ENCODE data around the gene ABHD12. TPM values are rescaled to one million over a fixed set of nuclear protein-coding genes. Genes with fewer than 3 reads are reported as not detected.

ABHD12 gene
- total and polyA plus RNA-seq, 2 donors (not counting 1 experiment from before 2014, with no cell fraction given), result 9.6 to 28.3 TPM

GRCh38 chr20:25299806-25300205 lies 90.8 kb downstream of the ABHD12 start:
- H3K4me1 Mint-ChIP-seq, result peaks cover 7% of the 10 kb centered on the region
- no peak overlapping the region for H3K4me2 ChIP-seq (replicated peaks; ENCODE audit: low read depth, low read length, poor library complexity, severe bottlenecking)
- H3K36me3 ChIP-seq (replicated peaks in 1 of 2; ENCODE audit: control extremely low read depth in 1 of 2, control insufficient read depth in 1 of 2, extremely low read depth in 1 of 2, insufficient read depth in 2 of 2, low read length in 1 of 2), result peaks cover 0 to 6% of the 10 kb centered on the region in 2 experiments

More at GRCh38 chr20:25299806-25300205, 90.8 kb downstream of the ABHD12 start:
- 94% methylated on average over 8 of the region's 9 CpGs for WGBS (ENCODE audit: insufficient coverage)
- Mint-ChIP-seq H3K27ac (no peak overlapping the region), H3K4me3 (no peak overlapping the region), H3K27me3 (no peaks in the 10 kb centered on the region), H3K9me3 (ENCODE audit: insufficient read depth) (no peaks in the 10 kb centered on the region)
- H2AFZ ChIP-seq (ENCODE audit: insufficient read depth, low read depth, low read length, poor library complexity, severe bottlenecking), result no peak overlapping the region
- POLR2A ChIA-PET, result no interaction called here
- no peak overlapping the region for H3K9ac ChIP-seq (ENCODE audit: low read length)
- H3K27ac ChIP-seq (ENCODE audit: low read length in 2 of 2), result no peak overlapping the region
- no peaks in the 10 kb centered on the region for H3K27me3 ChIP-seq (replicated peaks in 1 of 4; ENCODE audit: control extremely low read depth in 1 of 4, control insufficient read depth in 3 of 4, insufficient read depth in 4 of 4, low read length in 3 of 4)
- no peaks in the 10 kb centered on the region for H3K79me2 ChIP-seq (ENCODE audit: control insufficient read depth, insufficient read depth, low read length)
- peaks cover 0 to 16% of the 10 kb centered on the region in 2 donors for H3K4me1 ChIP-seq (ENCODE audit: control insufficient read depth in 2 of 2, insufficient read depth in 2 of 2, low read length in 2 of 2)
- H3K9me3 ChIP-seq (ENCODE audit: control extremely low read depth in 1 of 3, control insufficient read depth in 2 of 3, insufficient read depth in 1 of 3, low read length in 2 of 3), result no peaks in the 10 kb centered on the region
- intact Hi-C loops (cut with micrococcal nuclease), result no loop called here
- H3K4me3 ChIP-seq (ENCODE audit: control extremely low read depth in 1 of 5, extremely low read depth in 1 of 5, insufficient read depth in 1 of 5, low read depth in 2 of 5, low read length in 4 of 5), result no peak overlapping the region
- CTCF ChIA-PET, result interaction anchor here (1.1 to 2.5 kb wide), 4 partner anchors 10 to 99 kb away, joined by 3 to 28 read pairs (median 4); no protein-coding TSS in a partner anchor
- DNase-seq (no peak), ATAC-seq (ENCODE audit: low read depth) (no peak)
- H4K20me1 ChIP-seq (ENCODE audit: control insufficient read depth, insufficient read depth, low read length, poor library complexity, severe bottlenecking), result no peaks in the 10 kb centered on the region
- TF ChIP-seq CTCF (IDR thresholded peaks at IDR 0.05), result no peak
- TF ChIP-seq EZH2 (IDR thresholded peaks at IDR 0.05; ENCODE audit: borderline replicate concordance, insufficient read depth, low read depth, low read length, poor library complexity, severe bottlenecking), result no peak
